VCaP (cell line): ENCODE results near the gene GPR17.

Experiments
- H3K27ac ChIP-seq: fragments of 450-650 bp; 2 replicates; pipeline ENCODE4 v1.5.1; 2017
- TF ChIP-seq, protein P1 (sequence below): fragments of 450-650 bp; conservative IDR thresholded peaks from 2 replicates; pipeline ENCODE4 v1.5.1; 2017; ENCODE audit warnings: mild to moderate bottlenecking, moderate library complexity

GPR17 gene

DNA sequence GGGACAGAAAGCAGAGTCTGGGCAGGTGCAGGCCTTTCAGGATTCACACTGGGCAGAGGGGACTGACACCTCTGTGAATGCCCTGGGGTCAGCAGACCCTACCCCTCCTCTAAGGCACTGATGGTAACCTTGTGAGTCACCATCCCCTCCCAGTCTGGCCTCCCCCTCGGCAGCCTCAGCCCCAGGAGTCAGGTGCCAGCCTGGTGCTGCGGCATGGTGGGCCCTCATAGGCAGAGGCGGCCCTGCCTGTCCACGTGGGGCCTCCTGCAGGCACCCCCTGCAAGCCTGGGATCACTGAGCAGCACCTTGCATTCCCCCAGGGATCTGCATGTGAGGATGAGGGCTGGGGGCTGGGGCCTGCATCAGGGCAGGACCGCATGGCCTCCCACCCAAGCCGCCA, 4.8 kb upstream of the GPR17 start:
- H3K27ac ChIP-seq = no peak overlapping the region
- TF ChIP-seq, protein P1, sequence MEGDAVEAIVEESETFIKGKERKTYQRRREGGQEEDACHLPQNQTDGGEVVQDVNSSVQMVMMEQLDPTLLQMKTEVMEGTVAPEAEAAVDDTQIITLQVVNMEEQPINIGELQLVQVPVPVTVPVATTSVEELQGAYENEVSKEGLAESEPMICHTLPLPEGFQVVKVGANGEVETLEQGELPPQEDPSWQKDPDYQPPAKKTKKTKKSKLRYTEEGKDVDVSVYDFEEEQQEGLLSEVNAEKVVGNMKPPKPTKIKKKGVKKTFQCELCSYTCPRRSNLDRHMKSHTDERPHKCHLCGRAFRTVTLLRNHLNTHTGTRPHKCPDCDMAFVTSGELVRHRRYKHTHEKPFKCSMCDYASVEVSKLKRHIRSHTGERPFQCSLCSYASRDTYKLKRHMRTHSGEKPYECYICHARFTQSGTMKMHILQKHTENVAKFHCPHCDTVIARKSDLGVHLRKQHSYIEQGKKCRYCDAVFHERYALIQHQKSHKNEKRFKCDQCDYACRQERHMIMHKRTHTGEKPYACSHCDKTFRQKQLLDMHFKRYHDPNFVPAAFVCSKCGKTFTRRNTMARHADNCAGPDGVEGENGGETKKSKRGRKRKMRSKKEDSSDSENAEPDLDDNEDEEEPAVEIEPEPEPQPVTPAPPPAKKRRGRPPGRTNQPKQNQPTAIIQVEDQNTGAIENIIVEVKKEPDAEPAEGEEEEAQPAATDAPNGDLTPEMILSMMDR = no peak

DNA sequence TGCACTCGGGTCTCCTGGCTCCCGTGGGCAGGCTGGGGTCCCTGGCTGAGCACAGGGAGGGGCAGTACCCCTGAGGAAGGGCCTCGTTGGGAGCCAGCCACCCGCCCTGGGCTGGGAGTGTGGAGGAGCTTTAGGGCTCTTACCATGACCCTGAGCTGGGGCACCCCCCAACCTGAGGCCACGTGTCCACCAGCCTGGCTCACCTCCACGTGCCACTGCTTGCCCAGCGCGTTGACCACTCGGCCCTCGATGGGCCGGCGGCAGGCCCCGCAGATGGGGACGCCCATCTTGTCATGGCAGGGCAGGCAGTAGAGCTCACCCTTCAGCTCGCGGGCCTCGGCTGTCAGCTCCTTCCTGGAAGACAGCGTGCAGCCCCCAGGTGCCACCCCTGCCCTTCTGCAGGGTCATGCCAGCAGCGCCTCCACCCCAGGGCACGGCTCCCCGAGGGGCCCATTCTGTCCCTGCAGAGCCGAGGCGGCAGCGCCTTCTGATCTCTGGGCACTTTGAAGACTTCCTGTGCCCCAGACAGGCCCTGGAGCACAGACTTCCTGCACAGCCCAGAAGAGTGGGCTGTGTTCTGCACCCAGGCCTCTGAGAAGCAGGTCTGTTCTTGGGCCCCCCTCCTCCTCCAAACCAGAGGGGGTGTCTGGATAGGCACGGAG, 4.0 kb upstream of the GPR17 start:
- TF ChIP-seq, protein P1 = no peak

DNA sequence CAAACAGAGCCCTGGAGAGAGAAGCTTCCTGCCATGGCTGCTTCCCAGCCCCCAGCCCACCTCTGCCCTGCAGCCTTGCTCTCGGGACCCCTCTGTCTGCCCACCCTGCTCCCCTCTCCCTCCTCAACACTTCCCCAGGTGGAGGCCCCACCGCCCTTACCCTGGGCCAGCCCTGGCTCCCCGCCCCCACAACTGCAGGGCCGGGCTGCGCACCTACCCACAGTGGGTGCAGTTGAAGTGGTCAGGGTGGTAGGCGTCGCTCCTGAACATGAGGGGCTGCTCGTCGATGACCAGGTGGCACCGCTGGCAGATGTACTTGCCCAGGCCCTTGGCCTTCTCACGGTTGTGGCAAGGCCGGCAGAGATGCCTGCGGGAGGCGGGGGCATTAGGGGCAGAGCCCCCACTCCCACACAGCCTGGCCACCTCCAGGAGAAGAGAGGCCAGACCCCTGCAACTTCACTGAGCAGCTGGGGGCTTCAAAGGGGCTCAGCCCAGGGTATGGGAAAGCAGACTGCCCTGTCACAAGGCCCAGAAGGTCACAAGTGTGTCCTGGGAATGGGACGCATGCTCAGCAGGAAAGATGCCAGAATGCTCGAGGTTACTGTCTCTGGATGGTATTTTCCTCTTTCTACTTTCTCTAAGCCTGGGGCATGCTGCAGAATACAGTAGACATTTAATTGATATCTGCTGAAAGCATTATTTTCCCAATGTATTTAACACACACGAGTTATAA, 3.1 kb upstream of the GPR17 start:
- TF ChIP-seq, protein P1 = no peak
- no peak overlapping the region for H3K27ac ChIP-seq

More for the DNA sequence above, 4.0 kb upstream of the GPR17 start:
- no peak overlapping the region for H3K27ac ChIP-seq

DNA sequence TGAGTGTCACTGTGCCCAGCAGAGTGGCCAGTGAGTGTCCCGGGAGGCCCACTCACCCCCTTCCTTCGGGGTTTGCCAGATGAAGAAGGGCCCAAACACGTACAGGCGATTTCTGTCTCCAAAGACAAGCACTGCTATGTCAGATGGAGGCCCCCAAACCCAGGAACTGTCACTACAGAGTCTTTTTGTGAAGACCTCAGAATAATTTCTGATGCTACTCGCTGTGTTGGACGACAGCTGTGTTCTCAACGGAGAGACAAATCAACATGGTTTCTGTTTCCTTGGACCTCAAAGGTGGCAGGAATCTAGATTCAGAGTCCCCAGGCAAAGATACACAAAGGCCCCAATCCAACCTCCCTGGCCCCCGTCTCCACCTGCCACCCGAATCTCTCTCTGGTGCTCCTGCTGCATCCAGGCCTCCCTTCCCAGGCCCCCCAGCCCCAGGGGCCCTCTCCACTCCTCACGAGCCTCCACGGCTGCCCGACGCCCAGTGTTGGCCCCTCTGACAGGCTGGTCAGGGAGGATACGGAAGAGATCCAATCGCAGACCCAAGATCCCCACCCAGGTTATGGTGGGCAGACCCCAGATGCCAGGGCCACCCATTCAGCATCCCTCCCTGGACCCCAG, 2.4 kb upstream of the GPR17 start:
- TF ChIP-seq, protein P1 = no peak
- no peak overlapping the region for H3K27ac ChIP-seq

DNA sequence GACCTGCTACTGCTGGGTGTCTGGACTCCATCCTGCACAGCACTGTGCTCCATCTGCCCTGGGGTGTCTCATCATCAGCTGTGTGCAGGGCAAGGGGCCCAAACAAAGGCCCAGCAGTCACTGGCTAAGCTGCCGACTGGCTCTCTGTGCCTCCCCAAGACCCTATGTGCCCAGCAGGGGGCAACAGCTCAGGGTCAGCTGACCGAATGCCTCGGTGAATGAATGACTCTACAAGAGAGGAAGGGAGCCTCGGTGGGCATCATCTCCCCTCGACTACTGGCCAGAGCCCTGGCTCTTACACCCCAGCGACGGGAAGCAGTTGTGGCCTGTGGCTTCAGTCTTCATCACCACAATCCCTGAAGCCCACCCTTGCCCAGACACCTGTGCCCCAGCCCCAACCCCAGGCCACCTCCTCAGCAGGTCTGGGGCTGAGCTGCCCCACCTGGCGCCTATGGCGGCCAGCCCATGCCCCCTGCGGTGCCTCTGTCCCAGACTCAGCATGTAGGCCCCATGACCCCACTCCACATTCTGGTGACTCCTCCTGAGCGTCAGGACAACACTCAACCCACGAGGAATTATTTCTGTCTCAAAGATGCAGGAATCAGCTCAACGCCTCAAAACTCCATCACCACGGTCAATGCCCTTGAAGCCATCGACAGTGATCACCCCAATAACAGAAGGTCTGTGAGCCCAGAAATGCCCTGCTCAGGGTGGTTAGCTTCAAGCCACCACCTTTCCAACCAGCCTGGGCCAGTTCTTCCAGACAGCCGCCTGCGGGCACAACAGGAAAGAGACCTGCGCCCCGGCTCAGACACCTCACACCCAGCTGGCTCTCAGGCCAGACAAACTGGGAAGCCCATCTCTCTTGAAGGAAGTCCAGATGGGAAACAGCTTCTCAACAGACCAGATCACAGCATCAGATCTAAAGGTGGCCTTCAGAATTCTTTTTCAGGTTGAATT, 1.6 kb upstream of the GPR17 start:
- no peak overlapping the region for H3K27ac ChIP-seq
- TF ChIP-seq, protein P1 = no peak

DNA sequence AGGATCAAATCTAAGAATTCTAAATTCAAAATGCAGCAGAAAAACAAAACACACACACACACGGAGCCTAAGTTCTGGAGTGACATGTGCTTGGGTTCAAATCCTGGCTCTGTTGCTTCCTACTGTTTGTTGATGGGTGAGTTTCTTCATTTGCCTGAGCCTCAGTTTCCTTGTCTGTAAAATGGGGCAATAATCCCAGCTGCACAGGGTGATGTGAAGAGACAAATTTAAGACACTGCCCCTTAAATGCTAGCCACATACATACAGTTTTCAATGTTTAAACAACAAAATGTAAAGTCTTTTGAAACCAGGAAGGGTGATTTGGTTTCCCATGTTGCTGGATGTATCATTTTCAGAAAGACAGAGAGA, 943 bp upstream of the GPR17 start:
- TF ChIP-seq, protein P1 = no peak
- H3K27ac ChIP-seq = no peak overlapping the region
